ENCODE results near the gene GGTLC2.
A peak's percentile ranks its signal among the peaks of the same experiment; 100 is the strongest.

GGTLC2 gene

DNA sequence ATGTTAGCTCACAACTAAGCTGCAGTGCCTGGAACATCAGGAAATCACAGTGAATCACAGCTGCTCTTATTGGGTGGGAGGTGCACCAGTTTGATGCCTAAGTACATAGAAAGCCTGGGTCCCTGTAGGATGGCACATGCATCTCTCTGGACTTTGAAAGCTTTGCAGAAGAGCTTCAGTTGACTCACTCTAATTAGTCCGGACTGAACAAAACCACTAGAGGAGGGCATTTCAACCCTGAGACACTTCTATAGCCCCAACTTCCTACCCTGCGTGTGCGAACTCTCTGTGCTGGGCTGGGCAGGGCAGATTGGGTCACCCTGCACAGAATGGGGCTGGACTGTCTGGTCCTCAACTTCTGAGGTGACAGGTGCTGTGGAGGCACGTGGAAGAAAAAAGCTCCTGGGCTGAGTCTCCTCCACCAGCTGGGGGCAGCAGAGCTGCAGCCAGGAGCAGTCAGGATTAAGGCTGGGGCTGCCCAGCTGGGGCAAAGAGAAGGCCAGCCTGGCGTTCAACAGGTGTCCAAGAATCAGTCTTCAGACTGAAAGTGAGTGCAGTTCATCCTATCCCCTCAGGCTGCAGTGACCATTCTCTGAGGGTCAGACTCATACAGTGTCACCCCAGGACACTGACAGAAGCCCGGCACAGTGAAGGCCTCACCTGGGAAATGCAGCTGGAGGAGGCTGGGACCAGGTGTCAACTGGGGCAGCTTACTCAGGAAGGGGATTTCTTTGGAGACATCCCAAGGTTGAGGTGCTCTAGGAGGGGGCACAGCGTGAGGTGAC, 22.1 kb downstream of the GGTLC2 start:
- peak; percentile 86 for FAIRE-seq
- no peak for DNase-seq (ENCODE audit: extremely low spot score, insufficient read length, low read depth)

DNA sequence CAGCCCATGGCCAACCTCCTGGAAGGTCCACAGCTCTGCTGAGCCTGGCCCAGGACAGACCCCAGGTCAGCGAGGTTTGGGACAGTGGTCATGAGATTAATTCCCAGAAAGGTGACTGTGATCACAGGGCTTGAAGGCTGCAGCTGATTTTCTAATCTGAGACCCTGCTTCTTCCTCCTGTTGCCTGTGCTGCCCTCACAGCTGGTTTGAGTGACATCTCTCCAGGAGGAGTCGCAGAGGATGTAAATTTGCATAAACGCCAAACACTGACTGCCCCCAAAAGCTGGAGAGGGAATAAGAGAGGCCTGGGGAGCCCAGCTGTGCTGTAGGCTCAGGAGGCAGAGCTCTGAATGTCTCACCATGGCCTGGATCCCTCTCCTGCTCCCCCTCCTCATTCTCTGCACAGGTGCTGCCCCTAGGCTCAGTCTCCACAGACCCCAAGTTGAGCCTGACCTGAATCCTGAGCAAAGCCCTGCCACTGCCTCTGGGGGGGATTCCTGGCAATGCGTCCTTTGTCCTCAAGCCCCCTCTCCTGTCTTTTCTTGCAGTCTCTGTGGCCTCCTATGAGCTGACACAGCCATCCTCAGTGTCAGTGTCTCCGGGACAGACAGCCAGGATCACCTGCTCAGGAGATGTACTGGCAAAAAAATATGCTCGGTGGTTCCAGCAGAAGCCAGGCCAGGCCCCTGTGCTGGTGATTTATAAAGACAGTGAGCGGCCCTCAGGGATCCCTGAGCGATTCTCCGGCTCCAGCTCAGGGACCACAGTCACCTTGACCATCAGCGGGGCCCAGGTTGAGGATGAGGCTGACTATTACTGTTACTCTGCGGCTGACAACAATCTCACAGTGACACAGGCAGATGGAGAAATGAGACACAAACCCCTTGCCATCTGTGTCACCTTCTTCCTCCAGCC, 23.8 kb downstream of the GGTLC2 start:
- no peak for FAIRE-seq

DNA sequence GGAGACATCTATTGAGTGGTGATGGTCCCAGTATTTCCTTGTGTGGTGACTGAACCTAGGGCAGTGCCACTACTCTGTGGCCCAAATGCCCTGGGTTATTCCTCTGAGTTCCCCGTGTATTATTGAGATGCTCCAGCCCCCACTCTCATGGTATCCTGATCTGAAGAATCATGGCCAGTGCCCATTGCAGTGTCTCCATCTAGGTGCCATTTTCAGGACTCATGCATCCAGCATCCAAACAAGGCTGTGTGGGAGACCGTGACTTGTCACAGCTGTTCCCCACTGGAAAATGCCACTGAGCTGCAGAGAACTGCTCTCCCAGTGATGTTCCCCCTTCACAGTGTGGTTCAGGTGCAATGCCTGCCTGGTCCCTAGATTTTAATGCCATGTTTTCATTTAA, 24.7 kb downstream of the GGTLC2 start:
- DNase-seq (ENCODE audit: extremely low spot score, insufficient read length, low read depth) (no peak), FAIRE-seq (no peak)

More for the DNA sequence above, 23.8 kb downstream of the GGTLC2 start:
- DNase-seq (ENCODE audit: extremely low spot score, insufficient read length, low read depth): no peak

DNA sequence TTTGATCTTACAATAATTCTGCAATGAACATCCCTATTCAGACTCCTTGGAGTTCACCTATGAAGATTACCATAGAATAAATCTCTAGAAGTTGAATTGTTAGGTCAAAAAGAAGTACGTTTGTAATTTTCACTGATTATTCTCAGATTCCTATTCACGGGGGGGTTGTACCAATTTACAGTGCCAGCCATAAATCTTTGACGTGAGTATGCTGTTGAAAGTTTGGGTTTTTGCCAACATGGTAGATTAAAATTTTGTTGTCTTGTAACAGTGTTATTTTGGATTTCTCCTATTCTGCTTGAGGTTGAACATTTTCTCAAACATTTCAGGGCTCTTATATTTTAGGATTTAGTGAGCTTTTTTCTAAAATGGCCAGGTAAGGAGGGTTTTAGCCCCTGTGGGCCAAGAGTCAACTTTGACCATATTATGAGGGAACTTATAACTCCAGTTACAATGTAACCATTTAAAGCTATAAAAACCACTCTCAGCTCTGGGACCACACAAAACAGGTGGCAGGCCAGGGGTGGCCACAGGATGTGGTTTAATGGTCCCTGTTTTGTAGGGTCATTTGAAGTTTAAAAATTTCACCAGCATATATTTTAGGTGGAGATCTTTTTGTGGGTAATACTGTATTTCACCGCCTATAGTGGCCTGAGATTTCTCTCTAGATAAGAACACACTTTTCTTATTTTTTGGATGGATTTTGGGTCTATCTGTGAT, 25.8 kb downstream of the GGTLC2 start:
- no peak for DNase-seq (ENCODE audit: extremely low spot score, insufficient read length, low read depth)
- FAIRE-seq: peak; percentile 68

DNA sequence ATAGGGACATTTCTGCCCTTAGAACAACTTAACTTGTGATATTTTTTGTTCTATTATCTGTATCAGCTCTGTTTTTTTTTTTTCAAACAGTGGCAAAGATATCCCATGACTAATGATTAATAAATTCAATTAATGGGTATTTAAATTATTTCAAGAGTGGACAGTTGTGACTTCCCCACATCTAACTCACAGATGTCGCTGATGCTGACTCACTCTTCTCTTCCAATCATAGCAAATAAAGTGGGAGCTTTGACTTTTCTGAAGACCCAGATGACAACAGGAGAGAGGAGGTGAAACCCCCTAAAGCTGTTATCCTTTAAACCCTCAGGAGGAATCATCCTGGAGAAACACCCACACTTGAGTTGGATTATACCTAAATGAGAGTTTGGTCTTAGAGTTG, 27.1 kb downstream of the GGTLC2 start:
- DNase-seq (ENCODE audit: extremely low spot score, insufficient read length, low read depth): no peak
- no peak for FAIRE-seq

DNA sequence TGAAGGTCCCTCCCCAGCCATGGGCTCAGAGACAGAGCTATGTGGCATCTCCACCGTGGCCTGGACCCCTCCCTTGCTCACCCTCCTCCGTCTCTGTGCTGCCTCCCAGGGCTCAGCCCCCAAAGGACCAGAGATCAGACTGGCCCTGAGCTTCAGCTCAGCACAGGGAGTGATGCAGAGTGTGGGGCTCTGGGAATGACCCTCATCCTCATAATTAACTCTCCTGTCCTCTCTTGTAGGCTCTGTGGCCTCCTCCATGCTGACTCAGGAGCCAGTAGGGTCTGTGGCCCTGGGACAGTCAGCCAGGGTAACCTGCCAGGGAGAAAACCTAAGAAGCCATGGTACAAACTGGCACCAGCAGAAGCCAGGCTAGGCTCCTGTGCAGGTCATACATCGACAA, 28.7 kb downstream of the GGTLC2 start:
- FAIRE-seq (no peak), DNase-seq (ENCODE audit: extremely low spot score, insufficient read length, low read depth) (no peak)

DNA sequence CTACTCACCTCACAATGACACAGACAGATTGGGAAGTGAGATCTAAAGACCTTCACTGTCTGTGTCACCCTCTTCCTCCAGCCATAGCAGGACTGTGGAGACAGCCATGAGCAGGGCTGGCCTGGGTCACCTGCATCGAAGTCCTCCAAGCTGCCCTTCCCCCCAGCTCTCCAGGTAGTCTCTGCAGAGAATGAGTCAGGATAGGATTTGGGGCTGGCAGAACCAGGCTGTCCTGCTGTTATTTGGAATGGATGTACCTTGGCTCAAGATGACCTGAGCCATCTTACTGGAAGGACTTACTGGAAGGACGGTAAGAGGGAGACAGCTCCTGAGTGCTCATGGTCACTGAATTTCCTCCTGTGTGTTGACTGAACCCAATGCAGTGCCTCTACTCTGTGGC, 29.2 kb downstream of the GGTLC2 start:
- FAIRE-seq (no peak), DNase-seq (ENCODE audit: extremely low spot score, insufficient read length, low read depth) (no peak)

DNA sequence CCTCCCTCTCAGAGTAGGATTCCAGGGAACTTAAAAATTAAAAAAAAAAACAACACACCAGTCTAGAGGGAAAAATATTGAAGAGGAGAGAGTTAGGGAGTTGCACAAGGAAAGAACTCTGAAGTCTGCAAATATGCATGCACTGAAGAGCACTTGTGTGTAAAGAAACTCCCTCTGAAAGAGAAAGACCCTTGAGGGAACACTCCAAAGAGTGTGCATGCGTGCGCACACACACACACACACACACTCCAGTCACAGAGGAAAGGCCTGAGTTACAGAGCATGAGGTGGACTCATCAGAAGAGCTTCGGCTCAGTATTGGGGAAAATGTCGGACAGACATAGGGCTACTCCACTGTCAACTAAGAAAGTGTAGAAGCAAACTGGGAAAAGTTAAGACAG, 30.1 kb downstream of the GGTLC2 start:
- no peak for FAIRE-seq

DNA sequence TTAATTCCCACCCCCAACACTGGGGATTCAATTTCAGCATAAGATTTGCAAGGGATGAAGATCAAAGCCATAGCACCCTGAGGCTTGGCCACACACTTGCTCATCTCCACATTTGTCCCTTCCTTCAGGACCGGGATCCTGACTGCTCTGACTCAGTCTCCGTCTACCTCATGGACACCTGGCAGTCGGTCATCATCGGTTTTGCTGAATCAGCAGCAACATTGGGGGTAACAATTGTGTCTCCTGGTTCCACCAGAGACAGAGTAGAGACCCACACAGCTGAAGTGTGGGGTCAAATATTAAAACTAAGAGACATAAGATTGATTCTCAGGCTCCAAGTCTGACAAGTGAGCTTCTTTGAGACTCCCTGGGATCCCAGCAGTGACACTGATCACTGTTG, 34.6 kb downstream of the GGTLC2 start:
- no peak for FAIRE-seq
- DNase-seq (ENCODE audit: extremely low spot score, insufficient read length, low read depth): no peak

More for the DNA sequence above, 30.1 kb downstream of the GGTLC2 start:
- no peak for DNase-seq (ENCODE audit: extremely low spot score, insufficient read length, low read depth)

DNA sequence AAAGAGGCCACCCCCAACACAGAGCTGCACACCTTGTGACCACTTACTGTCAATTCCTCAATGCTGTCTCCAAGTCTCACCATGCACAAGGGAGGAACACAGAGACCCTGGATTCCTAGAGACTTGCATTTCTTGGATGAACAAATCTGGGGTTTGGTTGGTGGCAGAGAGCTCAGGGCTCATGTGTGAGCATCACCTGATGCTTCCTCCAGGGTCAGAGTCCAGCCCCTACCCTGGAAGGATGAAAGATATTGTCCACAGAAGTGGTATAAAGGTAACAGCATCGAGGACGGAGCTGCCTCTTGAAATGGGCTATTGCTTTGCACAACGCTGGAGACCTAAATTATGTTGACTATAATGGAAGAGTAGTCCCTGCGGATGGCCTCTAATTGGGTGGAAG, 36.0 kb downstream of the GGTLC2 start:
- FAIRE-seq (no peak), DNase-seq (ENCODE audit: extremely low spot score, insufficient read length, low read depth) (no peak)

DNA sequence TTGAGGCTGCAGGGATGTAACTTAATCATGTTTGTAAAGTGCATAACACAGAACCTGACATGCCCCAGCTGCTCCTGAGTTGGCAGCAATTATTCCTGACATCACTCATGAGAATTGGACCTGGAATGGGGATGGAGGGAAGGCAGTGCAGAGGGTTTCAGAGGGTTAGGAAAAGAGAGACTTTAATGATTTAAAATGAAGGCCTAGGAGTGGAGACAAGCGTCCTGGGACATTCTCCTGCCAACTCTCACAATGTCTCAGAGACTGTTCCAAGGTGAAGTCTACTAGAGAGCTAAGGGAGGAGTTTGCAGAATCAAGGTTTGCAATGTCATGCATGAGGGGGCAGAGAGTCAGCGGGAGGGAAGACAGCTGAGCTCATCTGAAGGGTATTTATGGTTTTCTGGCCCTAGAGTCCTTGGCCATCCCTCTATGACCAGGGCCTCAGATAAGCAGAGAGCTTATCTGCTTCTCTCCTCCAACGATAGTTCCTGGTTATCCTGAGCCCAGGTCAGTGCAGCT, 36.9 kb downstream of the GGTLC2 start:
- DNase-seq (ENCODE audit: extremely low spot score, insufficient read length, low read depth) (no peak), FAIRE-seq (peak; percentile 45)

DNA sequence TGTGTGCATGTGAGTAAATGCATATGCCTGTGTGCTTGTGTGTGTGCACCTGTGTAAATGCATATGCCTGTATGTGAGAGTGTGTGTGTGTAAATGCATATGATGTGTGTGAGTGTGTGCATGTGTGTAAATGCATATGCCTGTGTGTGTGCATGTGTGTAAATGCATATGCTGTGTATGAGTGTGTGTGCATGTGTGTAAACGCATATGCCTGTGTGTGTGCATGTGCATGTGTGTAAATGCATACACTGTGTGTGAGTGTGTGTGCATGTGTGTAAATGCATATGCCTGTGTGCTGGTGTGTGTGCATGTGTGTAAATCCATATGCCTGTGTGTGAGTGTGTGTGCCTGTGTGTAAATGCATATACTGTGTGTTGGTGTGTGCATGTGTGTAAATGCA, 37.8 kb downstream of the GGTLC2 start:
- FAIRE-seq (no peak), DNase-seq (ENCODE audit: extremely low spot score, insufficient read length, low read depth) (no peak)

DNA sequence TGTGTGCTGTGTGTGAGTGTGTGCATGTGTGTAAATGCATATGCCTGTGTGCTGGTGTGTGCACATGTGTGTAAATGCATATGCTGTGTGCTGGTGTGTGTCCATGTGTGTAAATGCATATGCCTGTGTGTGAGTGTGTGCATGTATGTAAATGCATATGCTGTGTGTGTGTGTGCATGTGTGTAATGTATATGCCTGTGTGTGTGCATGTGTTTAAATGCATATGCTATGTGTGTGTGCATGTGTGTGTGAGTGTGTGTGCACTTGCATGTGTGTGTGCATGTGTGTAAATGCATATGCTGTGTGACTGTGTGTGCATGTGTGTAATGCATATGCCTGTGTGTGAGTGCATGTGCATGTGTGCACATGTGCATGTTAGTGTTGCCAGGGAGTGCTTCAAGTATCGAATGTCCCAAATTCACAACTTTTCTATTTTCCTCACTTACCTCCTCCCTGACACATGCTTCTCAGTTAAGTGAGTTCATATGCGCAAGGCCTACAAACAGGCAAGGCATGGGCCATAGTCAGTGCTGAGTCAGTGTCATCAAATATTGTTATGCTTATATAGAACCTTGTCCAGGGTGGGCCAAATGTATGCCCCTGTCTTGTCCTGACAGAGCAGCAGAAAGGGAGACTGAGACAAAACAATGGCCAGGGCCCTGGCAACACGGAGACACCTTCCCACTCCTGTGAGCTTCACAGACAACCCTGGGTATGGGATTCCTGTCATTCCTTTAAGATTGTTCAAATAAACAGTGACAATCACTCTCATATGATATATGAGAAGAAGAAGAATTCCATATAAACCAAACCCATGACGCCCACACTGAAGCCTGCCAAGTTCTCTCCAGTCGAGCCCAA, 38.6 kb downstream of the GGTLC2 start:
- DNase-seq (ENCODE audit: extremely low spot score, insufficient read length, low read depth) (no peak), FAIRE-seq (no peak)

DNA sequence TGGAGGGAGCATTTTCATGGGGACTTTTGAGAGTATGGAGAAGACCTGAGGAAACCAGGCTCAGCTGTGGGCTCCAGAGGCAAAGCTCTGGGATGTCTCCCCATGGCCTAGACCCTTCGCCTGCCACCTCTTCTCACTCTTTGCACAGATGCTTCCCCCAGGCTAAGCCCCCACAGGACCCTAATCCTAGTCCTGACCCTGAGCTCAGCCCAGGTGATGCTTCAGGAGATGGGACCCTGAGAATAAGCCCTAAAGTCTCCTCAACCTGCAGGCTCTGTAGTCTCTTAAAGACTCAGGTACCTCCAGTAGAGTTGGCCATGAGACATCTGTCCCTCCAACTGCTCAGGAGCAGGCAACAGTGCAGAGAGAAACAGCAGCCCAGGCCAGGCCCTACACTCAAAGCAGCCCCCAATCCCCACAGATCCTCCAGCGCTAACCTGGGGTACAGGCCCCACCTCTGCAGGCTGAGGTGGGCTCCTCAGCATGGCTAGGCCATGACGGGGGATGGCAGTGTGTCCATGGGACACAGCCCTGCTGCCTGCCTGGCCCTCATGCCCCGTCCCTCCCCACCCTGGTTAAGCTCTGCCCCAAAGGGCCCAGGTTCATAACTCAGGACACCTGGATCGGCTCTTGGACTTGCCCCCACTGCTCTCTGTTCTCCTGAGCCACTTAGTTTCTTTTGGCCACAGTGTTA, 39.4 kb downstream of the GGTLC2 start:
- DNase-seq (ENCODE audit: extremely low spot score, insufficient read length, low read depth) (no peak), FAIRE-seq (no peak)

DNA sequence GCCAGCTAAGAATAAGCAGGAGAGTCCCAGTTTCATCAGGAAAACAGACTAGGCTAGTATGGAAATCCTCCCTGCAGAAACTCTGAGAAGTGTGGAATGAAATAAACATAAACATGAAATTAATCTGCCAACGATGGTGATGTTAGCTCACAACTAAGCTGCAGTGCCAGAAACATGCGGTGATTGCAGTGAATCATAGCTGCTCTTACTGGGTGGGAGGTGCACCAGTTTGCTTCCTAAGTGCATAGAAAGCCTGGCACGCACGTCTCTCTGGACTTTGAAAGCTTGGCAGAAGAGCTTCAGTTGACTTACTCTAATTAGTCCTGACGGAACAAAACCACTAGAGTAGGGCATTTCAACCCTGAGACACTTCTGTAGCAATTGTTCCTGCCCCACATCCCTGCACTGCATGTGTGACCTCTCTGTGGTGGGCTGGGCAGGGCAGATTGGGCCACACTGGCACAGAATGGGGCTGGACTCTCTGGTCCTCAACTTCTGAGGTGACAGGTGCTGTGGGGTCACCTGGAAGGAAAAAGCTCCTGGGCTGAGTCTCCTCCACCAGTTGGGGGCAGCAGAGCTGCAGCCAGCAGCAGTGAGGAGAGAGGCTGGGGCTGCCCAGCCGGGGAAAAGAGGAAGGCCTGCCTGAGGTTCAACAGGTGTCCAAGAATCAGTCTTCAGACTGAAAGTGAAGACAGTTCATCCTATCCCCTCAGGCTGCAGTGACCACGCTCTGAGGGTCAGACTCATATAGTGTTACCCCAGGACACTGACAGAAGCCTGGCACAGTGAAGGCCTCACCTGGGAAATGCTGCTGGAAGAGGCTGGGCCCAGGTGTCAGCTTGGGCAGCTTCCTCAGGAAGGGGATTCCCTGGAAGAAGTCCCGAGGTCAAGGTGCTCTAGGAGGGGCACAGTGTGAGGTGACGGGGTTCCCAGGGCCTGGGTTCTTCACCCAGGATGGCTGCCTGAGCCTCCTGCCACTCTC, 40.5 kb downstream of the GGTLC2 start:
- FAIRE-seq (peak; percentile 83), DNase-seq (ENCODE audit: extremely low spot score, insufficient read length, low read depth) (no peak)

DNA sequence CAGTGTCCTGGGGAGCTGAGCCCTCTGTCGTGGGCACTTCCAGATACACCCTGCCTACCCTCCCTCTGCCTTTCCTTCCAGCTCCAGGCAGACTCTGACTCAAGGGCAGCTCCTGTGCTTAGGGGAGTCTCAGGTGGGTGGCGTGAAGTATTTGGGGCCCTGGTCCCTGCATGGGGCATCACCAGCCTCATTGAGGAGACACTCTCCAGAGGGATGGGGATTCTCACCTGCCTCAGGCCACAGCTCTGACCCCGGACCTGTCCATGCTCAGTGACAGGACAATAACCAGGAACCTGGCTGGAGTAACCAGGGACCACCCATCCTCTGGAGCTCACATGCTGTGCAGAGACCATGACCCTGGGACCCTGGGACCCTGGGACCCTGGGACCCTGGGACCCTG, 41.2 kb downstream of the GGTLC2 start:
- no peak for DNase-seq (ENCODE audit: extremely low spot score, insufficient read length, low read depth)
- no peak for FAIRE-seq

DNA sequence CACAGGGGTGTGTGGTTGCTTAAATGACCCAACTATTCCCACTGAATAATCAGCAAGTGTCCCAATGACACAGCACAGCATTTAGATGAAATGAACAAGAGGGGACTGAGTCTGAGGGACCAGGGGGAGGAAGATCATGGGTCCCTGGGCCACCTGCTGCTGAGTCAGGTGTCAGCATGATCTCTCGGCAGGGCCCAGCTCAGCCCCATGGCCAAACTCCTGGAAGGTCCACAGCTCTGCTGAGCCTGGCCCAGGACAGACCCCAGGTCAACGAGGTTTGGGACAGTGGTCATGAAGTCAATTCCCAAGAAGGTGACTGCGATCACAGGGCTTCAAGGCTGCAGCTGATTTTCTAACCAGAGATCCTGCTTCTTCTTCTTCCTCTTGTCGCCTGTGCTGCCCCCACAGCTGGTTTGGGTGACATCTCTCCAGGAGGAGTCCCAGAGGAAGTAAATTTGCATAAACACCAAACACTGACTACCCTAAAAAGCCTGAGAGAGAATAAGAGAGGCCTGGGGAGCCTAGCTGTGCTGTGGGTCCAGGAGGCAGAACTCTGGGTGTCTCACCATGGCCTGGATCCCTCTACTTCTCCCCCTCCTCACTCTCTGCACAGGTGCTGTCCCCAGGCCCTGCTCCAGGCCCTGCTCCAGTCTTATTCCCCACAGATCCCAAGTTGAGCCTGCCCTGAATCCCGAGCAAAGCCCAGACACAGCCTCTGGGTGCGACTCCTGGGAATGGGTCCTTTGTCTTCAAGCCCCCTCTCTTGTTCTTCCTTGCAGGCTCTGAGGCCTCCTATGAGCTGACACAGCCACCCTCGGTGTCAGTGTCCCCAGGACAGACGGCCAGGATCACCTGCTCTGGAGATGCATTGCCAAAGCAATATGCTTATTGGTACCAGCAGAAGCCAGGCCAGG, 42.0 kb downstream of the GGTLC2 start:
- DNase-seq (ENCODE audit: extremely low spot score, insufficient read length, low read depth) (peak; percentile 45), FAIRE-seq (peak; percentile 91)

Measured in GM18507 (cell line).